ENCODE data around the gene ZBTB20. TPM values are rescaled to one million over a fixed set of nuclear protein-coding genes. Genes with fewer than 3 reads are reported as not detected.

Gene ZBTB20
- total RNA-seq, 1 donor: 32.9 TPM

- H3K36me3 ChIP-seq (ENCODE audit: insufficient read depth, low read length): no peaks in the 10 kb centered on the region
- H3K27me3 ChIP-seq (ENCODE audit: insufficient read depth, low read length): no peaks in the 10 kb centered on the region
- no peaks in the 10 kb centered on the region for H3K9me3 ChIP-seq (ENCODE audit: low read depth, low read length)
- peaks cover 7% of the 10 kb centered on the region for H4K20me1 ChIP-seq (ENCODE audit: insufficient read depth, low read length)
- H2AFZ ChIP-seq (ENCODE audit: low read length): no peak overlapping the region
- DNase-seq (ENCODE audit: insufficient read length, low spot score, missing footprints): no peak
- no peak overlapping the region for H3K4me2 ChIP-seq (ENCODE audit: insufficient read depth, low read length)
- no peaks in the 10 kb centered on the region for H3K4me1 ChIP-seq (ENCODE audit: insufficient read depth, low read length)
- H3K27ac ChIP-seq (ENCODE audit: low read depth, low read length): no peak overlapping the region
- H3K4me3 ChIP-seq (ENCODE audit: insufficient read depth, low read length): no peak overlapping the region
- peaks cover 10% of the 10 kb centered on the region for H3K79me2 ChIP-seq (ENCODE audit: insufficient read depth, low read length)
- TF ChIP-seq CTCF (IDR thresholded peaks at IDR 0.05; ENCODE audit: extremely low read depth, low read depth, low read length): no peak
These were observed 581.9 kb downstream of the ZBTB20 start for GRCh38 chr3:114565216-114565615.

GRCh38 chr3:114563720-114564119, 583.4 kb downstream of the ZBTB20 start:
- no peak for DNase-seq (ENCODE audit: insufficient read length, low spot score, missing footprints)
- H3K4me2 ChIP-seq (ENCODE audit: insufficient read depth, low read length): no peak overlapping the region
- H3K36me3 ChIP-seq (ENCODE audit: insufficient read depth, low read length): no peaks in the 10 kb centered on the region
- H3K9me3 ChIP-seq (ENCODE audit: low read depth, low read length): no peaks in the 10 kb centered on the region
- no peak for TF ChIP-seq CTCF (IDR thresholded peaks at IDR 0.05; ENCODE audit: extremely low read depth, low read depth, low read length)
- H4K20me1 ChIP-seq (ENCODE audit: insufficient read depth, low read length): peaks cover 7% of the 10 kb centered on the region
- no peak overlapping the region for H3K27ac ChIP-seq (ENCODE audit: low read depth, low read length)
- H2AFZ ChIP-seq (ENCODE audit: low read length): no peak overlapping the region
- peaks cover under 1% of the 10 kb centered on the region for H3K4me1 ChIP-seq (ENCODE audit: insufficient read depth, low read length)
- peaks cover 10% of the 10 kb centered on the region for H3K79me2 ChIP-seq (ENCODE audit: insufficient read depth, low read length)
- H3K27me3 ChIP-seq (ENCODE audit: insufficient read depth, low read length): no peaks in the 10 kb centered on the region
- H3K4me3 ChIP-seq (ENCODE audit: insufficient read depth, low read length): no peak overlapping the region

GRCh38 chr3:114562557-114562956, 584.5 kb downstream of the ZBTB20 start:
- Histone ChIP-seq H3K36me3 (ENCODE audit: insufficient read depth, low read length) (no peaks in the 10 kb centered on the region), H2AFZ (ENCODE audit: low read length) (no peak overlapping the region), H3K4me2 (ENCODE audit: insufficient read depth, low read length) (no peak overlapping the region), H3K4me3 (ENCODE audit: insufficient read depth, low read length) (no peak overlapping the region), H4K20me1 (ENCODE audit: insufficient read depth, low read length) (peaks cover 2% of the 10 kb centered on the region), H3K27ac (ENCODE audit: low read depth, low read length) (no peak overlapping the region), H3K9me3 (ENCODE audit: low read depth, low read length) (no peaks in the 10 kb centered on the region), H3K79me2 (ENCODE audit: insufficient read depth, low read length) (peaks cover 8% of the 10 kb centered on the region), H3K4me1 (ENCODE audit: insufficient read depth, low read length) (peaks cover 12% of the 10 kb centered on the region), H3K27me3 (ENCODE audit: insufficient read depth, low read length) (no peaks in the 10 kb centered on the region)
- no peak for TF ChIP-seq CTCF (IDR thresholded peaks at IDR 0.05; ENCODE audit: extremely low read depth, low read depth, low read length)
- no peak for DNase-seq (ENCODE audit: insufficient read length, low spot score, missing footprints)

- no peaks in the 10 kb centered on the region for H3K36me3 ChIP-seq (ENCODE audit: insufficient read depth, low read length)
- DNase-seq (ENCODE audit: insufficient read length, low spot score, missing footprints): no peak
- H3K4me2 ChIP-seq (ENCODE audit: insufficient read depth, low read length): no peak overlapping the region
- H2AFZ ChIP-seq (ENCODE audit: low read length): no peak overlapping the region
- no peaks in the 10 kb centered on the region for H3K9me3 ChIP-seq (ENCODE audit: low read depth, low read length)
- no peak overlapping the region for H3K4me3 ChIP-seq (ENCODE audit: insufficient read depth, low read length)
- H3K27ac ChIP-seq (ENCODE audit: low read depth, low read length): peak overlapping the region; percentile 26
- no peak for TF ChIP-seq CTCF (IDR thresholded peaks at IDR 0.05; ENCODE audit: extremely low read depth, low read depth, low read length)
- peaks cover 25% of the 10 kb centered on the region for H3K4me1 ChIP-seq (ENCODE audit: insufficient read depth, low read length)
- H3K27me3 ChIP-seq (ENCODE audit: insufficient read depth, low read length): no peaks in the 10 kb centered on the region
- H3K79me2 ChIP-seq (ENCODE audit: insufficient read depth, low read length): peaks cover 2% of the 10 kb centered on the region
- H4K20me1 ChIP-seq (ENCODE audit: insufficient read depth, low read length): no peaks in the 10 kb centered on the region
These were observed 588.8 kb downstream of the ZBTB20 start for GRCh38 chr3:114558271-114558670.
